RWPE1 (cell line): Measurements from ENCODE around the gene WAC.

Source experiments
- CTCF ChIA-PET: fragments of 350-600 bp; sonication (Branson Sonifier 250); formaldehyde crosslinking; extraction: SDS; loops from one replicate; lab custom pipeline; 2021; lab: Yijun Ruan, JAX
- POLR2A ChIA-PET: fragments of 400-600 bp; formaldehyde crosslinking; extraction: SDS; loops from one replicate; lab custom pipeline; 2020; ENCODE audit warnings: antibody characterized with exemption; ENCODE audit not compliant: low non-redundant PET; lab: Yijun Ruan, JAX
- DNase-seq: peaks from one replicate; pipeline ENCODE4 v3.0.0; 2012; ENCODE audit warnings: low spot score
- H3K27ac ChIP-seq: fragments of 450-650 bp; 2 replicates; pipeline ENCODE4 v1.5.1; 2017
- CTCF ChIP-seq: fragments of 450-650 bp; conservative IDR thresholded peaks from 2 replicates; pipeline ENCODE4 v1.5.1; 2017; ENCODE audit warnings: low read depth, mild to moderate bottlenecking

Gene WAC

GRCh38 chr10:28668363-28669226, 135.7 kb downstream of the WAC start:
- TF ChIP-seq CTCF = no peak
- CTCF ChIA-PET = no interaction called here
- POLR2A ChIA-PET = no interaction called here
- DNase-seq = peak; percentile 35
- no peak overlapping the region for H3K27ac ChIP-seq

GRCh38 chr10:28669227-28670173, 136.6 kb downstream of the WAC start:
- TF ChIP-seq CTCF = no peak

More at GRCh38 chr10:28669227-28670173, 136.6 kb downstream of the WAC start:
- no peak overlapping the region for H3K27ac ChIP-seq
- DNase-seq = no peak
- POLR2A ChIA-PET = no interaction called here
- CTCF ChIA-PET = interaction anchor here (0.6 kb wide), 1 partner anchor 24 kb away, joined by 3 read pairs; no protein-coding TSS in a partner anchor
